UCSD-AML1 (cell line): Measurements from ENCODE around the gene MAD2L2.

ENCODE experiments used
- DNase-seq: peaks from one replicate; lab custom pipeline; 2025; ENCODE audit not compliant: unreplicated experiment; lab: John Stamatoyannopoulos, UW

Gene MAD2L2

GRCh38 chr1:11705596-11705995, 24.6 kb upstream of the MAD2L2 start:
- no peak for DNase-seq

- DNase-seq: no peak
Measured at GRCh38 chr1:11704691-11705475, 23.9 kb upstream of the MAD2L2 start.

GRCh38 chr1:11704194-11704529, 23.2 kb upstream of the MAD2L2 start:
- DNase-seq: no peak

GRCh38 chr1:11703357-11704193, 22.6 kb upstream of the MAD2L2 start:
- DNase-seq: no peak

GRCh38 chr1:11701981-11702803, 21.2 kb upstream of the MAD2L2 start:
- DNase-seq: no peak

- no peak for DNase-seq
Measured at GRCh38 chr1:11701551-11701961, 20.6 kb upstream of the MAD2L2 start.

- no peak for DNase-seq
Measured at GRCh38 chr1:11700601-11701467, 19.9 kb upstream of the MAD2L2 start.

GRCh38 chr1:11697893-11698210, 16.9 kb upstream of the MAD2L2 start:
- DNase-seq: no peak

- DNase-seq: no peak
Measured at GRCh38 chr1:11697188-11697892, 16.4 kb upstream of the MAD2L2 start.

- DNase-seq: no peak
Measured at GRCh38 chr1:11695861-11696260, 14.9 kb upstream of the MAD2L2 start.

- no peak for DNase-seq
Measured at GRCh38 chr1:11693917-11694316, 13.0 kb upstream of the MAD2L2 start.

GRCh38 chr1:11693024-11693590, 12.2 kb upstream of the MAD2L2 start:
- peak; percentile 28 for DNase-seq

GRCh38 chr1:11691928-11692711, 11.2 kb upstream of the MAD2L2 start:
- no peak for DNase-seq

GRCh38 chr1:11691302-11691914, 10.5 kb upstream of the MAD2L2 start, which contains the start of gene DRAXIN:
Gene DRAXIN, plus strand, starts transcription at chr1:11691710. Its CDS starts 14,549 bp downstream, at chr1:11706259.
- DNase-seq: no peak

GRCh38 chr1:11690397-11691301, 9.7 kb upstream of the MAD2L2 start:
- no peak for DNase-seq

GRCh38 chr1:11688506-11688905, 7.6 kb upstream of the MAD2L2 start:
- DNase-seq: no peak

- no peak for DNase-seq
Measured at GRCh38 chr1:11685210-11685752, 4.3 kb upstream of the MAD2L2 start.
